HepG2 (cell line): ENCODE results near the gene TPX2. TPM values are rescaled to one million over a fixed set of nuclear protein-coding genes. Genes with fewer than 3 reads are reported as not detected.

ENCODE experiments used
- ETV5 ChIP-seq: IDR thresholded peaks from 2 replicates; pipeline ENCODE4 v1.6.1; 2018; ENCODE audit warnings: missing biosample characterization, missing genetic modification reagents, inconsistent platforms, borderline replicate concordance
- GLI4 ChIP-seq: sonication (generic); formaldehyde crosslinking; IDR thresholded peaks from 2 replicates; pipeline ENCODE4 v1.5.1; 2020; ENCODE audit warnings: missing genetic modification reagents, mild to moderate bottlenecking, moderate library complexity, borderline replicate concordance
- HMGA1 ChIP-seq: sonication (generic); formaldehyde crosslinking; conservative IDR thresholded peaks from 2 replicates; pipeline ENCODE4 v1.4.0; 2020; ENCODE audit warnings: missing genetic modification reagents
- NFIC ChIP-seq: IDR thresholded peaks from 2 replicates; pipeline ENCODE4 v1.6.1; 2012; ENCODE audit warnings: mild to moderate bottlenecking, low read length, inconsistent platforms
- ZNF12 ChIP-seq: sonication (generic); formaldehyde crosslinking; IDR thresholded peaks from 2 replicates; pipeline ENCODE4 v1.5.0; 2020; ENCODE audit warnings: missing genetic modification reagents
- ZNF143 ChIP-seq: sonication (generic); formaldehyde crosslinking; IDR thresholded peaks from 2 replicates; pipeline ENCODE4 v1.4.0; 2020; ENCODE audit warnings: missing genetic modification reagents
- ZNF17 ChIP-seq: sonication (generic); formaldehyde crosslinking; IDR thresholded peaks from 2 replicates; pipeline ENCODE4 v1.5.0; 2020; ENCODE audit warnings: mild to moderate bottlenecking, missing genetic modification reagents
- ZNF350 ChIP-seq: sonication (generic); formaldehyde crosslinking; IDR thresholded peaks from 2 replicates; pipeline ENCODE4 v1.4.0; 2020; ENCODE audit warnings: mild to moderate bottlenecking, low read depth, missing genetic modification reagents, borderline replicate concordance
- ZNF484 ChIP-seq: sonication (generic); formaldehyde crosslinking; IDR thresholded peaks from 2 replicates; pipeline ENCODE4 v1.5.1; 2020; ENCODE audit warnings: mild to moderate bottlenecking, low read depth, missing genetic modification reagents, borderline replicate concordance
- ZNF772 ChIP-seq: sonication (generic); formaldehyde crosslinking; IDR thresholded peaks from 2 replicates; pipeline ENCODE4 v1.5.0; 2020; ENCODE audit warnings: mild to moderate bottlenecking, missing genetic modification reagents
- ZNF83 ChIP-seq: sonication (generic); formaldehyde crosslinking; IDR thresholded peaks from 2 replicates; pipeline ENCODE4 v1.4.0; 2020; ENCODE audit warnings: missing genetic modification reagents, mild to moderate bottlenecking, borderline replicate concordance
- polyA plus RNA-seq, 8 experiments: library from polyadenylated mRNA; depleted of rRNA in 3 of 8; stranded (reverse) in 7 of 8; unstranded in 1 of 8; fragments of >200 nt; fragmentation: Illumina TruSeq in 4 of 8; extraction: Trizol in 4 of 8; gene quantifications; 2 replicates each; pipeline versions ENCODE4 v1.2.1 to v1.2.3, GENCODE V29; 2011 to 2016; ENCODE audit warnings: low read depth in 4 of 8, missing spikeins in 1 of 8, mixed read lengths in 1 of 8; ENCODE audit not compliant: insufficient read depth in 1 of 8
- total RNA-seq, 5 experiments: library from RNA; depleted of rRNA; stranded (reverse); fragments of >200 nt; fragmentation: Illumina TruSeq; extraction: Trizol; gene quantifications; 2 replicates each; pipeline ENCODE4 v1.2.3, GENCODE V29; 2016; ENCODE audit warnings: low read depth in 1 of 5
- TF ChIP-seq, protein P1 (sequence below): sonication (generic); formaldehyde crosslinking; IDR thresholded peaks from 2 replicates; pipeline ENCODE4 v1.8.0; 2022; ENCODE audit warnings: missing genetic modification reagents, mild to moderate bottlenecking, moderate library complexity, borderline replicate concordance
- TF ChIP-seq, protein P2 (sequence below): sonication (generic); formaldehyde crosslinking; IDR thresholded peaks from 2 replicates; pipeline ENCODE4 v1.5.1; 2020; ENCODE audit warnings: mild to moderate bottlenecking, missing genetic modification reagents, borderline replicate concordance
- TF ChIP-seq, protein P3 (sequence below): sonication (generic); formaldehyde crosslinking; IDR thresholded peaks from 2 replicates; pipeline ENCODE4 v1.4.0; 2020; ENCODE audit warnings: mild to moderate bottlenecking, missing genetic modification reagents
- TF ChIP-seq, protein P4 (sequence below): sonication (generic); formaldehyde crosslinking; IDR thresholded peaks from 2 replicates; pipeline ENCODE4 v1.8.1; 2023; ENCODE audit warnings: mild to moderate bottlenecking, missing genetic modification reagents

Gene TPX2
- total and polyA plus RNA-seq, 2 of the 13 experiments (the other 11 are each of a cell fraction or from before 2014, with no cell fraction given): 34.3 to 124 TPM

DNA sequence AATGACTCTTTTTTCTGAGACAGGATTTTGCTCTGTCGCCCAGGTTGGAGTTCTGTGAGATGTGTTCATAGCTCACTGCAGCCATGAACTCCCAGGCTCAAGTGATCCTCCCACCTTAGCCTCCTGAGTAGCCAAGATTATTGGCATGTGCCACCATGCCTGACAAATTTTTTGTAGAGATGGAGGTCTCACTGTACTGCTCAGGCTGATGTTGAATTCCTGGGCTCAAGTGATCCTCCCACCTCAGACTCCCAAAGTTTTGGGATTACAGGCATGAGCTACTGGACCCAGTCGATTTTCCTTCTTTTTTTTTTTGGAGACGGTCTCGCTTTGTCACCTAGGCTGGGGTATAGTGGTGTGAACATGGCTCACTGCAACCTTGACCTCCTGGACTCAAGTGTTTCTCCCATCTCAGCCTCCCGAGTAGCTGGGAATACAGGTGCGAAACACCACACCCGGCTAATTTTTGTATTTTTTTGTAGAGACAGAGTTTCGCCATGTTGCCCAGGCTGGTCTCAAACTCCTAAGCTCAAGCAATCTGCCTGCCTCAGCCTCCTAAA is 40.8 kb upstream of the TPX2 start (continued):
- TF ChIP-seq, protein P1, sequence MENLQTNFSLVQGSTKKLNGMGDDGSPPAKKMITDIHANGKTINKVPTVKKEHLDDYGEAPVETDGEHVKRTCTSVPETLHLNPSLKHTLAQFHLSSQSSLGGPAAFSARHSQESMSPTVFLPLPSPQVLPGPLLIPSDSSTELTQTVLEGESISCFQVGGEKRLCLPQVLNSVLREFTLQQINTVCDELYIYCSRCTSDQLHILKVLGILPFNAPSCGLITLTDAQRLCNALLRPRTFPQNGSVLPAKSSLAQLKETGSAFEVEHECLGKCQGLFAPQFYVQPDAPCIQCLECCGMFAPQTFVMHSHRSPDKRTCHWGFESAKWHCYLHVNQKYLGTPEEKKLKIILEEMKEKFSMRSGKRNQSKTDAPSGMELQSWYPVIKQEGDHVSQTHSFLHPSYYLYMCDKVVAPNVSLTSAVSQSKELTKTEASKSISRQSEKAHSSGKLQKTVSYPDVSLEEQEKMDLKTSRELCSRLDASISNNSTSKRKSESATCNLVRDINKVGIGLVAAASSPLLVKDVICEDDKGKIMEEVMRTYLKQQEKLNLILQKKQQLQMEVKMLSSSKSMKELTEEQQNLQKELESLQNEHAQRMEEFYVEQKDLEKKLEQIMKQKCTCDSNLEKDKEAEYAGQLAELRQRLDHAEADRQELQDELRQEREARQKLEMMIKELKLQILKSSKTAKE (CRISPR knock-in tag): peak; percentile 31; the same call in 1 of the 2 replicates
- no peak for TF ChIP-seq ZNF17 (CRISPR knock-in tag)
- TF ChIP-seq, protein P2, sequence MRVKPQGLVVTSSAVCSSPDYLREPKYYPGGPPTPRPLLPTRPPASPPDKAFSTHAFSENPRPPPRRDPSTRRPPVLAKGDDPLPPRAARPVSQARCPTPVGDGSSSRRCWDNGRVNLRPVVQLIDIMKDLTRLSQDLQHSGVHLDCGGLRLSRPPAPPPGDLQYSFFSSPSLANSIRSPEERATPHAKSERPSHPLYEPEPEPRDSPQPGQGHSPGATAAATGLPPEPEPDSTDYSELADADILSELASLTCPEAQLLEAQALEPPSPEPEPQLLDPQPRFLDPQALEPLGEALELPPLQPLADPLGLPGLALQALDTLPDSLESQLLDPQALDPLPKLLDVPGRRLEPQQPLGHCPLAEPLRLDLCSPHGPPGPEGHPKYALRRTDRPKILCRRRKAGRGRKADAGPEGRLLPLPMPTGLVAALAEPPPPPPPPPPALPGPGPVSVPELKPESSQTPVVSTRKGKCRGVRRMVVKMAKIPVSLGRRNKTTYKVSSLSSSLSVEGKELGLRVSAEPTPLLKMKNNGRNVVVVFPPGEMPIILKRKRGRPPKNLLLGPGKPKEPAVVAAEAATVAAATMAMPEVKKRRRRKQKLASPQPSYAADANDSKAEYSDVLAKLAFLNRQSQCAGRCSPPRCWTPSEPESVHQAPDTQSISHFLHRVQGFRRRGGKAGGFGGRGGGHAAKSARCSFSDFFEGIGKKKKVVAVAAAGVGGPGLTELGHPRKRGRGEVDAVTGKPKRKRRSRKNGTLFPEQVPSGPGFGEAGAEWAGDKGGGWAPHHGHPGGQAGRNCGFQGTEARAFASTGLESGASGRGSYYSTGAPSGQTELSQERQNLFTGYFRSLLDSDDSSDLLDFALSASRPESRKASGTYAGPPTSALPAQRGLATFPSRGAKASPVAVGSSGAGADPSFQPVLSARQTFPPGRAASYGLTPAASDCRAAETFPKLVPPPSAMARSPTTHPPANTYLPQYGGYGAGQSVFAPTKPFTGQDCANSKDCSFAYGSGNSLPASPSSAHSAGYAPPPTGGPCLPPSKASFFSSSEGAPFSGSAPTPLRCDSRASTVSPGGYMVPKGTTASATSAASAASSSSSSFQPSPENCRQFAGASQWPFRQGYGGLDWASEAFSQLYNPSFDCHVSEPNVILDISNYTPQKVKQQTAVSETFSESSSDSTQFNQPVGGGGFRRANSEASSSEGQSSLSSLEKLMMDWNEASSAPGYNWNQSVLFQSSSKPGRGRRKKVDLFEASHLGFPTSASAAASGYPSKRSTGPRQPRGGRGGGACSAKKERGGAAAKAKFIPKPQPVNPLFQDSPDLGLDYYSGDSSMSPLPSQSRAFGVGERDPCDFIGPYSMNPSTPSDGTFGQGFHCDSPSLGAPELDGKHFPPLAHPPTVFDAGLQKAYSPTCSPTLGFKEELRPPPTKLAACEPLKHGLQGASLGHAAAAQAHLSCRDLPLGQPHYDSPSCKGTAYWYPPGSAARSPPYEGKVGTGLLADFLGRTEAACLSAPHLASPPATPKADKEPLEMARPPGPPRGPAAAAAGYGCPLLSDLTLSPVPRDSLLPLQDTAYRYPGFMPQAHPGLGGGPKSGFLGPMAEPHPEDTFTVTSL (CRISPR knock-in tag): no peak
- no peak for TF ChIP-seq ZNF12 (CRISPR knock-in tag)
- no peak for TF ChIP-seq ZNF772 (CRISPR knock-in tag)
- TF ChIP-seq, protein P3, sequence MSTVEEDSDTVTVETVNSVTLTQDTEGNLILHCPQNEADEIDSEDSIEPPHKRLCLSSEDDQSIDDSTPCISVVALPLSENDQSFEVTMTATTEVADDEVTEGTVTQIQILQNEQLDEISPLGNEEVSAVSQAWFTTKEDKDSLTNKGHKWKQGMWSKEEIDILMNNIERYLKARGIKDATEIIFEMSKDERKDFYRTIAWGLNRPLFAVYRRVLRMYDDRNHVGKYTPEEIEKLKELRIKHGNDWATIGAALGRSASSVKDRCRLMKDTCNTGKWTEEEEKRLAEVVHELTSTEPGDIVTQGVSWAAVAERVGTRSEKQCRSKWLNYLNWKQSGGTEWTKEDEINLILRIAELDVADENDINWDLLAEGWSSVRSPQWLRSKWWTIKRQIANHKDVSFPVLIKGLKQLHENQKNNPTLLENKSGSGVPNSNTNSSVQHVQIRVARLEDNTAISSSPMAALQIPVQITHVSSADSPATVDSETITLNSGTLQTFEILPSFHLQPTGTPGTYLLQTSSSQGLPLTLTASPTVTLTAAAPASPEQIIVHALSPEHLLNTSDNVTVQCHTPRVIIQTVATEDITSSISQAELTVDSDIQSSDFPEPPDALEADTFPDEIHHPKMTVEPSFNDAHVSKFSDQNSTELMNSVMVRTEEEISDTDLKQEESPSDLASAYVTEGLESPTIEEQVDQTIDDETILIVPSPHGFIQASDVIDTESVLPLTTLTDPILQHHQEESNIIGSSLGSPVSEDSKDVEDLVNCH (CRISPR knock-in tag): 0 out of 2 replicates have a peak, but pooled peaks have one; percentile 15
- TF ChIP-seq ZNF484 (CRISPR knock-in tag): no peak
- no peak for TF ChIP-seq GLI4 (CRISPR knock-in tag)
- TF ChIP-seq ZNF350: no peak
- no peak for TF ChIP-seq ETV5 (CRISPR knock-in tag)
- TF ChIP-seq HMGA1 (CRISPR knock-in tag): no peak
- 0 out of 2 replicates have a peak, but pooled peaks have one; percentile 30 for TF ChIP-seq NFIC
- no peak for TF ChIP-seq ZNF83 (CRISPR knock-in tag)
- TF ChIP-seq ZNF143: no peak
- TF ChIP-seq, protein P4, sequence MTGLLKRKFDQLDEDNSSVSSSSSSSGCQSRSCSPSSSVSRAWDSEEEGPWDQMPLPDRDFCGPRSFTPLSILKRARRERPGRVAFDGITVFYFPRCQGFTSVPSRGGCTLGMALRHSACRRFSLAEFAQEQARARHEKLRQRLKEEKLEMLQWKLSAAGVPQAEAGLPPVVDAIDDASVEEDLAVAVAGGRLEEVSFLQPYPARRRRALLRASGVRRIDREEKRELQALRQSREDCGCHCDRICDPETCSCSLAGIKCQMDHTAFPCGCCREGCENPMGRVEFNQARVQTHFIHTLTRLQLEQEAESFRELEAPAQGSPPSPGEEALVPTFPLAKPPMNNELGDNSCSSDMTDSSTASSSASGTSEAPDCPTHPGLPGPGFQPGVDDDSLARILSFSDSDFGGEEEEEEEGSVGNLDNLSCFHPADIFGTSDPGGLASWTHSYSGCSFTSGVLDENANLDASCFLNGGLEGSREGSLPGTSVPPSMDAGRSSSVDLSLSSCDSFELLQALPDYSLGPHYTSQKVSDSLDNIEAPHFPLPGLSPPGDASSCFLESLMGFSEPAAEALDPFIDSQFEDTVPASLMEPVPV: no peak
